Medulla oblongata (tissue), 1 donor: ENCODE data around the gene APOD.
A peak's percentile ranks its signal among the peaks of the same experiment; 100 is the strongest.
"Not testable (repeated sequence)": the region's sequence is repeated elsewhere in the genome, so short reads cannot be mapped to it uniquely, and the experiment has no call there.

Experiments
- DNase-seq: peaks from one replicate; pipeline ENCODE4 v3.0.0-alpha.2; 2015; ENCODE audit errors: extremely low spot score

The APOD gene

GRCh38 chr3:195617784-195618659, 34.3 kb upstream of the APOD start:
- DNase-seq, result peak; percentile 37

- DNase-seq, result not testable (repeated sequence)
Observed at GRCh38 chr3:195617134-195617533, 33.4 kb upstream of the APOD start.

- DNase-seq, result no peak
Observed at GRCh38 chr3:195616681-195617080, 32.9 kb upstream of the APOD start.

GRCh38 chr3:195615952-195616537, 32.3 kb upstream of the APOD start:
- not testable (repeated sequence) for DNase-seq

GRCh38 chr3:195614672-195615504, 31.1 kb upstream of the APOD start:
- not testable (repeated sequence) for DNase-seq

GRCh38 chr3:195613468-195614069, 29.8 kb upstream of the APOD start:
- no peak for DNase-seq

GRCh38 chr3:195612075-195612800, 28.5 kb upstream of the APOD start:
- no peak for DNase-seq

GRCh38 chr3:195609229-195609628, 25.5 kb upstream of the APOD start:
- DNase-seq, result no peak

GRCh38 chr3:195601785-195602184, 18.0 kb upstream of the APOD start:
- not testable (repeated sequence) for DNase-seq

GRCh38 chr3:195601382-195601781, 17.6 kb upstream of the APOD start:
- no peak for DNase-seq

- not testable (repeated sequence) for DNase-seq
Observed at GRCh38 chr3:195599926-195600325, 16.2 kb upstream of the APOD start.

- not testable (repeated sequence) for DNase-seq
Observed at GRCh38 chr3:195599516-195599915, 15.8 kb upstream of the APOD start.

GRCh38 chr3:195597848-195598247, 14.1 kb upstream of the APOD start:
- DNase-seq, result no peak

GRCh38 chr3:195597229-195597628, 13.5 kb upstream of the APOD start:
- DNase-seq, result no peak

GRCh38 chr3:195596765-195597171, 13.0 kb upstream of the APOD start:
- no peak for DNase-seq

- DNase-seq, result no peak
Observed at GRCh38 chr3:195595785-195596531, 12.2 kb upstream of the APOD start.

- no peak for DNase-seq
Observed at GRCh38 chr3:195591852-195592251, 8.1 kb upstream of the APOD start.

GRCh38 chr3:195591220-195591619, 7.5 kb upstream of the APOD start:
- DNase-seq, result no peak

GRCh38 chr3:195590381-195590780, 6.6 kb upstream of the APOD start:
- DNase-seq, result not testable (repeated sequence)

- DNase-seq, result not testable (repeated sequence)
Observed at GRCh38 chr3:195589796-195590195, 6.1 kb upstream of the APOD start.
